Neural crest cell (in vitro differentiated cells): ENCODE results near the gene FN3KRP. TPM values are rescaled to one million over a fixed set of nuclear protein-coding genes. Genes with fewer than 3 reads are reported as not detected.
"Not testable (repeated sequence)": the region's sequence is repeated elsewhere in the genome, so short reads cannot be mapped to it uniquely, and the experiment has no call there.

Experiments
- DNase-seq: peaks from one replicate; pipeline ENCODE4 v3.0.0; 2021; ENCODE audit warnings: low read depth, mixed read lengths, low spot score
- H3K27ac Mint-ChIP-seq: one replicate; pipeline ENCODE4 v1.8.0; 2021; ENCODE audit warnings: mild to moderate bottlenecking, mixed read lengths; ENCODE audit not compliant: unreplicated experiment
- H3K27me3 Mint-ChIP-seq: 2 replicates; pipeline ENCODE4 v1.8.0; 2021; ENCODE audit warnings: low read depth, mild to moderate bottlenecking, mixed read lengths
- H3K36me3 Mint-ChIP-seq: 2 replicates; pipeline ENCODE4 v1.8.0; 2021; ENCODE audit warnings: low read depth, mild to moderate bottlenecking, mixed read lengths
- H3K4me1 Mint-ChIP-seq: 2 replicates; pipeline ENCODE4 v1.8.0; 2021; ENCODE audit warnings: mixed read lengths
- H3K4me3 Mint-ChIP-seq: one replicate; pipeline ENCODE4 v1.8.0; 2021; ENCODE audit warnings: mild to moderate bottlenecking, mixed read lengths
- H3K9me3 Mint-ChIP-seq: 2 replicates; pipeline ENCODE4 v1.8.0; 2021; ENCODE audit warnings: mixed read lengths
- CTCF ChIP-seq: fragments of 200-600 bp; sonication (generic); conservative IDR thresholded peaks from 2 replicates; pipeline ENCODE4 v1.5.0; 2021; ENCODE audit warnings: antibody characterized with exemption, mild to moderate bottlenecking
- total RNA-seq: library from RNA; stranded (reverse); gene quantifications from 2 replicates; pipeline ENCODE4 v1.2.1, GENCODE V29; 2021

FN3KRP gene
- total RNA-seq, 1 donor from 2014 or later, result 44.1 TPM

DNA sequence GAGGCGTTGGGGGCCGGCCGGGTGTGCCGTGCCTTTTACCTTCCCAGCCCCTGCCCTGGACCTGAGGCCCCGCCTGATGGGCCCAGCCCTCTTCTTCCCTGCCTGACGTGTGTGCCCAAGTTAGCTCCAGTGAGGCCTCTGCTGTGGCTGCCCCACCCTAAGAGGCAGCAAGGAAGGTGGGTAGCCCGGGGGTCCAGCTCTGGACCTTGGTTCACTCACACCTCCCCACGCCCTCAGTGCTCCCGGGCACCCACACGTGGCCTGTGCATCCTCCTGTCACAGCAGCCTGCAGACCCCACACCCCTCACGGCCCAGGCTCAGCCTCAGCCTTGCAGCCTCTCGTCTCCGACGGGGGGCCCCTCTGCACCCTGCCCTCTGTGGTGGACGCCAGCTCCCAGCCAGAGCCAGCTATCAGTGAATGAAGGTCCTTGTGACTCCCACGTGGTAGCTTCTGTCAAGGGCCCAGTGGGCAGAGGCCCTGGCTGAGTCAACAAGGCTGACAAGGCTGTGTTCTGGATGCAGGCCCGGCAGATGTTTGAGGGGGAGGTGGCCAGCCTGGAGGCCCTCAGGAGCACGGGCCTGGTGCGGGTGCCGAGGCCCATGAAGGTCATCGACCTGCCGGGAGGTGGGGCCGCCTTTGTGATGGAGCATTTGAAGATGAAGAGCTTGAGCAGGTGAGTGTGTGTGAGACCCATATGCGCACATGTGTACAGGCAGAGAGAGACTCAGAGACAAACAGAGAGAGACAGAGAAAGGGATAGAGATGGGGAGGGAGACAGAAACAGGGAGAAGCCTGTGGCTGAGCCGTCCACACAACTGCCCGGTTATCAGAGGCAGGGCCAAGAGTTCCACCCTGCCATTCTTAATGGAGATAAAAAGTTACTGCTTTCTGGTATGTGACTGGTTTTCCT is 21.7 kb downstream of the FN3KRP start:
- Mint-ChIP-seq H3K4me3 (peak overlapping the region; percentile 31), H3K4me1 (no peaks in the 10 kb centered on the region), H3K36me3 (peaks cover 36% of the 10 kb centered on the region), H3K27ac (no peak overlapping the region), H3K9me3 (peaks cover 14% of the 10 kb centered on the region), H3K27me3 (no peaks in the 10 kb centered on the region)
- no peak for DNase-seq
- no peak for TF ChIP-seq CTCF

- H3K9me3 Mint-ChIP-seq, result peaks cover 16% of the 10 kb centered on the region
- no peak overlapping the region for H3K27ac Mint-ChIP-seq
- H3K27me3 Mint-ChIP-seq, result no peaks in the 10 kb centered on the region
- TF ChIP-seq CTCF, result no peak
- peaks cover 48% of the 10 kb centered on the region for H3K36me3 Mint-ChIP-seq
- H3K4me1 Mint-ChIP-seq, result no peaks in the 10 kb centered on the region
- H3K4me3 Mint-ChIP-seq, result no peak overlapping the region
- DNase-seq, result no peak
Observed at GRCh38 chr17:82740906-82741759, 24.6 kb downstream of the FN3KRP start.

DNA sequence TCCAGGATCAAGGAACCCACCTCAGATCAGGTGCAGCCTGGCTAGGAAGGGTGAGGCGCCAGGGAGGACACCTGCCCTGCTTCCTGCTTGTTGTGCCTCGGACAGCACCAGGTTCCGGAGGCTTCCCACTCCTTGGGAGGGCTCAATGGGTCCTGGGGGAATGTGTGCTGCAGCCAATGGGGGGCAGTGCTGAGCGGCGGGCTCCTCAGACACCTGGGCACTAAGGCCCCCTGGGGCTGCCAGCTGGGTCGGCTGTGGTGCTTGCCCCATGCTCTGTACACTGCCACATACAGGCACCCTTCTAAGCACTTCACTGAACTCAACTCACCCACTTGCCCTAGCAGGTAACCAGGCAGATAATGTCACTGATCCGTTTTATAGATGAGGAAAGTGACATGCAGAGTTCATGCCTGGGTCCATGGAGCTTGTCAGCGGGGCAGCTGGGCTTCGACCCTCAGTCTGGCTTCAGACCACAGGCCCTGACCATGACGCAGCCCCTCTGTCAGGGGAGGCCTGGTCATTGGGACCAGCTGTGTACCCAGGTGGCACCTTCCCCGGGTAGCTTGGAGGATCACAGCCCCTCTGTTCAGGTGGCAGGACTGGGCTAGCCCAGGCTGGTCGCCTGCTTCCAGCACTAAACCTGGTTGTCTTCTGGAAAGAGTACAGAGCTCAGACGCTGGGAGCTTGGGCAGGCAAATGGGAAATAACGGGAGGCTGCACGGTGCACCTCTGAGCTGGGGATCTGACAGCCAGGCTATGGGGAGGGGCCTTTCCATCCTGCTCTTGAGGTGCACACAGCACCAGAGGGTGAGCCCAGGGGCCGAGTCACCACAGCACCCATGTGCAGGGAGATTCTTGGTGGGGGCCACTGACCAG is 27.1 kb downstream of the FN3KRP start:
- H3K4me3 Mint-ChIP-seq, result no peak overlapping the region
- H3K36me3 Mint-ChIP-seq, result peaks cover 60% of the 10 kb centered on the region
- no peaks in the 10 kb centered on the region for H3K4me1 Mint-ChIP-seq
- no peak overlapping the region for H3K27ac Mint-ChIP-seq
- H3K27me3 Mint-ChIP-seq, result no peaks in the 10 kb centered on the region
- H3K9me3 Mint-ChIP-seq, result peaks cover 21% of the 10 kb centered on the region
- TF ChIP-seq CTCF, result no peak
- no peak for DNase-seq

DNA sequence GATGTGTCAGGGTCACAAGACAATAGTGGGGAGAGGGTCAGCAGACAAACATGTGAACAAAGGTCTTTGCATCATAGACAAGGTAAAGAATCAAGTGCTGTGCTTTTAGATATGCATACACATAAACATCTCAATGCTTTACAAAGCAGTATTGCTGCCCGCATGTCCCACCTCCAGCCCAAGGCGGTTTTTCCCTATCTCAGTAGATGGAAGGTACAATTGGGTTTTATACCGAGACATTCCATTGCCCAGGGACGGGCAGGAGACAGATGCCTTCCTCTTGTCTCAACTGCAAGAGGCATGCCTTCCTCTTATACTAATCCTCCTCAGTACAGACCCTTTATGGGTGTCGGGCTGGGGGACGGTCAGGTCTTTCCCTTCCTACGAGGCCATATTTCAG is 28.2 kb downstream of the FN3KRP start:
- H3K4me3 Mint-ChIP-seq, H3K27me3 Mint-ChIP-seq, H3K27ac Mint-ChIP-seq, H3K4me1 Mint-ChIP-seq, DNase-seq: not testable (repeated sequence)
- Mint-ChIP-seq H3K36me3 (peaks cover 63% of the 10 kb centered on the region), H3K9me3 (peaks cover 21% of the 10 kb centered on the region)

GRCh38 chr17:82745524-82745923 is 29.0 kb downstream of the FN3KRP start:
- Mint-ChIP-seq H3K9me3 (peaks cover 18% of the 10 kb centered on the region), H3K4me1 (no peaks in the 10 kb centered on the region), H3K27ac (no peak overlapping the region), H3K36me3 (peaks cover 58% of the 10 kb centered on the region), H3K27me3 (peaks cover 13% of the 10 kb centered on the region), H3K4me3 (no peak overlapping the region)
- TF ChIP-seq CTCF, result no peak
- DNase-seq, result no peak
